Stimulated activated memory B cell treated with anti-CD40 and anti-IgM and Interleukin-4, amounts not matched to agents 10 μg/mL and 1 μg/mL and 100 μg/mL, for 72 hours (primary cell): ENCODE results near the gene MAPKAP1.

Experiments used
- ATAC-seq: fragments of 150-1000 bp; cut with Tn5 transposase; 2 replicates; pipeline ENCODE4 v1.10.0; 2021
- H3K27ac Mint-ChIP-seq: one replicate; pipeline ENCODE4 v1.8.0; 2022; ENCODE audit warnings: mild to moderate bottlenecking, mixed read lengths
- H3K27me3 Mint-ChIP-seq: one replicate; pipeline ENCODE4 v1.8.0; 2022; ENCODE audit warnings: mixed read lengths
- H3K36me3 Mint-ChIP-seq: one replicate; pipeline ENCODE4 v1.8.0; 2022; ENCODE audit warnings: mixed read lengths
- H3K4me1 Mint-ChIP-seq: one replicate; pipeline ENCODE4 v1.8.0; 2022; ENCODE audit warnings: mixed read lengths
- H3K4me3 Mint-ChIP-seq: one replicate; pipeline ENCODE4 v1.8.0; 2022; ENCODE audit warnings: mild to moderate bottlenecking, moderate library complexity, mixed read lengths
- H3K9me3 Mint-ChIP-seq: one replicate; pipeline ENCODE4 v1.8.0; 2022; ENCODE audit warnings: mixed read lengths

The MAPKAP1 gene

GRCh38 chr9:125510980-125511379 lies 196.0 kb downstream of the MAPKAP1 start:
- no peak for ATAC-seq
- peaks cover 30% of the 10 kb centered on the region for H3K36me3 Mint-ChIP-seq
- H3K4me1 Mint-ChIP-seq = peaks cover 12% of the 10 kb centered on the region
- H3K4me3 Mint-ChIP-seq = no peak overlapping the region
- no peaks in the 10 kb centered on the region for H3K9me3 Mint-ChIP-seq
- H3K27me3 Mint-ChIP-seq = no peaks in the 10 kb centered on the region
- H3K27ac Mint-ChIP-seq = no peak overlapping the region

DNA sequence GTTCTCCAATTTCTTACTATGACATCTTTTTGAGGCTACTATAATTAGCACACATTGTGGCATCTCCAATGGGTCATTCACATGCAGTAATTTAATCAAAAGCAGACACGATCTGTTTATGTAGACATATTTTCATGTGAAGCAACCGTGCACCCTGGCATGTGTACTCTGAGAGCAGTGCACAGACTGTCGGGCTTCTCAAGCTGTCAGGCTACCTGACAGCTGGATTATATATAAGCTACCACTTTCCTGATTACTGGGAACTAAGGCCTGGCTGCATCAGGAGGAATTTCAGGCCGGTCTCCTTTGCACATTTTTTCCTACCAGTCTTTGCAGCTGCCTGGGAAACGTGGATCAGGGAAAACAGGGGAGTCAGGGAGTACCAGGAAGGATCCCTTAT lies 197.5 kb downstream of the MAPKAP1 start:
- Mint-ChIP-seq H3K36me3 (peaks cover 42% of the 10 kb centered on the region), H3K9me3 (no peaks in the 10 kb centered on the region), H3K4me3 (no peak overlapping the region), H3K27ac (no peak overlapping the region), H3K4me1 (peaks cover 11% of the 10 kb centered on the region), H3K27me3 (no peaks in the 10 kb centered on the region)
- ATAC-seq = no peak

DNA sequence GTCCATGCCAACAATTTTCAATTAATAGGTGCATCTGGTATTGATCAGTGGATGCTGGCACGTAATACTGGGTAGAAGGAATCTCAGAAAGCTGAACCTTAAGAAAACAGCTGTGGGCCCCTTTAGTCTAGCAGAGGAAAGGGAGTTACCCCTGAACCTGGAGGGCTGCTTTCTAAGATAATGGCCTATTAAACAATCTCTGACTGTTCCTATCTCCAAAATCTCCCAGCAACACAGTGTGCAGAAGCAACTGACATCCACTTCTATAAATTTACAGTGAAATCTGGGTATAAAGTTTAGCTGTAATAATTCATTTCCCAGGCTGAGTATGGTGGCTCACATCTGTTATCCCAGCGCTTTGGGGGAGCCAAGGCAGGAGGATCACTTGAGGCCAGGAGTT lies 198.8 kb downstream of the MAPKAP1 start:
- Mint-ChIP-seq H3K4me3 (no peak overlapping the region), H3K27me3 (no peaks in the 10 kb centered on the region)

DNA sequence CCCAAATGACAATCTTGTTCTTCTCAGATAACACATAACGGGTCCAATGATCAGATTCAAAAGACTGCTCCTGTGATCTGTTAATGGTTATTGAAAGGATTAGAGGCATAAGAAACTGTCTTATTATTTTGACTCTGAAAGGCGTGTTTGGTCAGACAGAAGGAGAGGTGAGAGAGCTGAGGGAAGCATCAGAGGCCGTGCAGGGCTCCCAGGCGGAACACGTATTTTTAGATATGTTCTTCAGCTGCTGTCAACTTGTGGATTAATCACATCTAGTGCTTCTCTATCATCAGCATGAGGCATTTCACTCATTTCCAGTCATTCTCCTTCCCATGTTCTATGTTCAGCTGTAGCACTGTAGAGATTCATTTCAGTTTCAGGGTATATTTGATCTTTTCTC lies 199.8 kb downstream of the MAPKAP1 start:
- no peaks in the 10 kb centered on the region for H3K4me1 Mint-ChIP-seq
- H3K27me3 Mint-ChIP-seq = no peaks in the 10 kb centered on the region
- H3K27ac Mint-ChIP-seq = no peak overlapping the region
- peaks cover 46% of the 10 kb centered on the region for H3K36me3 Mint-ChIP-seq
- ATAC-seq = no peak
- H3K9me3 Mint-ChIP-seq = no peaks in the 10 kb centered on the region
- no peak overlapping the region for H3K4me3 Mint-ChIP-seq

More for the DNA sequence above, 198.8 kb downstream of the MAPKAP1 start:
- no peaks in the 10 kb centered on the region for H3K9me3 Mint-ChIP-seq
- H3K4me1 Mint-ChIP-seq = no peaks in the 10 kb centered on the region
- H3K27ac Mint-ChIP-seq = no peak overlapping the region
- H3K36me3 Mint-ChIP-seq = peaks cover 39% of the 10 kb centered on the region
- ATAC-seq = no peak

- H3K27ac Mint-ChIP-seq = no peak overlapping the region
- no peaks in the 10 kb centered on the region for H3K9me3 Mint-ChIP-seq
- H3K36me3 Mint-ChIP-seq = peaks cover 57% of the 10 kb centered on the region
- H3K4me3 Mint-ChIP-seq = no peak overlapping the region
- no peaks in the 10 kb centered on the region for H3K27me3 Mint-ChIP-seq
- H3K4me1 Mint-ChIP-seq = no peaks in the 10 kb centered on the region
- no peak for ATAC-seq
Observed at GRCh38 chr9:125505988-125506438, 201.0 kb downstream of the MAPKAP1 start.

DNA sequence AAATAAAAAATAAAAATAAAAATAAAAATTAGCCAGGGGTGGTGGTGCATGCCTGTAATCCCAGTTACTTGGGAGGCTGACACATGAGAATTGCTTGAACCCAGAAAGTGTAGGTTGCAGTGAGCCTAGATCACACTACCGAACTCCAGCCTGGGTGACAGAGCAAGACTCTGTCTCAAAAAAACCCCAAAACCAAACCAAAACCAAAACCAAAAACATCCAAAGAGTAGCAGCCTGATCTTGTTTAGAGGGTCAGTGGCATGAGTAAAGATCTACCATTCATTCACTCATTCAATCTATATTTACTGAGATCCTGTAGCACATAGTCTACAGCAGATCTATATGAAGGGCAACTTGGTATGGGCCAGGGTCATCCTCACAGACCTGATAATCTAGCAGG lies 202.4 kb downstream of the MAPKAP1 start:
- H3K4me1 Mint-ChIP-seq = no peaks in the 10 kb centered on the region
- H3K27ac Mint-ChIP-seq = no peak overlapping the region
- no peak overlapping the region for H3K4me3 Mint-ChIP-seq
- H3K27me3 Mint-ChIP-seq = no peaks in the 10 kb centered on the region
- peaks cover 66% of the 10 kb centered on the region for H3K36me3 Mint-ChIP-seq
- ATAC-seq = no peak
- no peaks in the 10 kb centered on the region for H3K9me3 Mint-ChIP-seq

- no peak overlapping the region for H3K27ac Mint-ChIP-seq
- ATAC-seq = no peak
- no peaks in the 10 kb centered on the region for H3K27me3 Mint-ChIP-seq
- H3K4me1 Mint-ChIP-seq = peaks cover 39% of the 10 kb centered on the region
- H3K9me3 Mint-ChIP-seq = no peaks in the 10 kb centered on the region
- no peak overlapping the region for H3K4me3 Mint-ChIP-seq
- H3K36me3 Mint-ChIP-seq = peaks cover 61% of the 10 kb centered on the region
Observed at GRCh38 chr9:125497906-125498305, 209.1 kb downstream of the MAPKAP1 start.

DNA sequence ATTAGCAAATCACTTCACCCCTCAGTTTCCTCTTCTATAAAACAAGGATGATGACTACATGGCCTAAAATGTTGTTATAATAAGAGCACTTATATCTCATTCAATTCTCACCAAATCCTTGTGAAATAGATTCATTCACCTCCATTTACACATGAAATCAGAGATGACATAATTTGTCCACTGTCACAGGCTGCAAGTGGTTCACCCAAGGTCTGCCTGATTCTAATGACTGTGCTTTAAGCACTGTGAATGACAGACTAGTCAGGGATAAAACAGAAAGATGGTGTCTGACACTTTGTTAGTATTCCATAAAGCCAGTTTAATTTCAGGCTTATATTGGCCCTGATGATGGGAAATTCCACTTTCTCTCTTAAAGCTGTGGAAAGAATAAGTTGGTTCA lies 209.5 kb downstream of the MAPKAP1 start:
- Mint-ChIP-seq H3K27me3 (no peaks in the 10 kb centered on the region), H3K36me3 (peaks cover 58% of the 10 kb centered on the region), H3K4me3 (no peak overlapping the region), H3K27ac (no peak overlapping the region), H3K9me3 (no peaks in the 10 kb centered on the region), H3K4me1 (peaks cover 39% of the 10 kb centered on the region)
- ATAC-seq = no peak

DNA sequence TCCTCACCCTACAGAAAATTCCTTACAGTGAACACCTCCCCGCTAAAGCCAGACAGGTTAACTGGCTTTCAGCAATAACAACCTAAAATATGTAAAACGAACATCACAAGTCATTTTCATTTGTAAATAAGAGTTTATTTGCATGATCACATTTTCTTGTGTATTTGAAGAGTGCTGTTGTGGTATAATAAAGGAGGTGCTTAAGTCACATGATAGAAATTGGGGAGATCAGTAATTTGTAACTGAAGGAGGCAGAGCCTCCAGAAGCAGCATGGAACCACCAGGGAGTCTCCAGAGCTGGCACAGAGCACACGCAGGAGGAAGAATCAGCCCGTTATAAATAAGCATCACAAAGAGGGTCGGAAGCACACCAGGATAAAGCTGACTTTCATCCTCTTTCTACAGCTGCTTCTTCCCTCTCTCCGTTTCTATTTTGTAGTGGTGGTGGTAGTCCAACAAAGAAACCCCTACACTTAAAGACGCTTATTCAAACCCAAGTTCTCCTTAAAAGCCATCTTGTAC lies 210.6 kb downstream of the MAPKAP1 start:
- no peaks in the 10 kb centered on the region for H3K9me3 Mint-ChIP-seq
- H3K4me3 Mint-ChIP-seq = no peak overlapping the region
- H3K36me3 Mint-ChIP-seq = peaks cover 51% of the 10 kb centered on the region
- no peaks in the 10 kb centered on the region for H3K27me3 Mint-ChIP-seq
- H3K4me1 Mint-ChIP-seq = peaks cover 39% of the 10 kb centered on the region
- ATAC-seq = no peak
- no peak overlapping the region for H3K27ac Mint-ChIP-seq

DNA sequence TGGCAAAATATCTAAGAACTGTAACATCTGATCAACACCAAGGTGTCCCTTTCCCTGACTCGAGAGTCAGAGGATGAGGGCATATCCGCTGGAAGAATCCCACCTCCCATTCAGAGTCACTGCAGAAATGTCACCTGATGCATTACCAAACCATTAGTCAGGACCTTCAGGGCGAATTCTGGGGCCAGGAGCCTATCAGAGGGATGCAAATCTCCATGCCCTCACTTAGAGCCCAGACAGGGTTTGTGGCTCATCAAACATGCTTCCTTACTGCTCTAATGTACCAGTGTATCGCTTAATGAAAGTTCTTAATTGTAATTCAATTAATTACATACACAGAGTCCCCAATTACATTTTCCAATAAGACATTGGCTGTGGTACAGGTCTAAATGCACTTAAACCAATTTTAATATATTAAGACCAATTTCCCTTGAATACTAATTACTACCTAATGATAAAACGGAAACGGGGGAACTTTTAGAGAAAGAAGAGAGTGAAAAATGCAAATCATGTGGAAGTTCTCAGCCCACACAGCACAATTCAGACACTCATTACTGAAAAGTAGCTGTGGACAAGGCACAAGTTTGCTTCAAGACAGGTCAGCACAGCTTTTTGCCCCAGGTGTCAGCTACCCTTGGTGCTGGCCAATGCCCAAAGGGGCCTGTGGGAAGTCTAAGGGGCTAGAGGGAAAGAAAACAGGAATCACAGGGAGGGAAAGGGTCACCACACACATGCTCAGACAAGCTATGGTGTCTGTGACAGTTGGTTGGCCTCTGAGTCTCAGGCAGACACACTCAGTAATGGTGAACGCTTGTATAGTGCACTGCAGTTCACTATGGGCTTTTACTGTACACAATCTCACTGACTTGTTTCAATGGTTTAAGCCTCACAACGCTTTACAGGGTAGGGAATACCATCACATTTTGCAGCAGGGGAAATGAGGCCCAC lies 211.6 kb downstream of the MAPKAP1 start:
- Mint-ChIP-seq H3K36me3 (peaks cover 41% of the 10 kb centered on the region), H3K4me1 (peaks cover 39% of the 10 kb centered on the region), H3K27ac (peak overlapping the region; percentile 63), H3K27me3 (no peaks in the 10 kb centered on the region), H3K9me3 (no peaks in the 10 kb centered on the region), H3K4me3 (peak overlapping the region; percentile 49)
- peak; percentile 60 for ATAC-seq

GRCh38 chr9:125494653-125494915 lies 212.4 kb downstream of the MAPKAP1 start:
- Mint-ChIP-seq H3K9me3 (no peaks in the 10 kb centered on the region), H3K27ac (no peak overlapping the region), H3K27me3 (no peaks in the 10 kb centered on the region), H3K36me3 (peaks cover 39% of the 10 kb centered on the region), H3K4me3 (no peak overlapping the region), H3K4me1 (peaks cover 39% of the 10 kb centered on the region)
- no peak for ATAC-seq

DNA sequence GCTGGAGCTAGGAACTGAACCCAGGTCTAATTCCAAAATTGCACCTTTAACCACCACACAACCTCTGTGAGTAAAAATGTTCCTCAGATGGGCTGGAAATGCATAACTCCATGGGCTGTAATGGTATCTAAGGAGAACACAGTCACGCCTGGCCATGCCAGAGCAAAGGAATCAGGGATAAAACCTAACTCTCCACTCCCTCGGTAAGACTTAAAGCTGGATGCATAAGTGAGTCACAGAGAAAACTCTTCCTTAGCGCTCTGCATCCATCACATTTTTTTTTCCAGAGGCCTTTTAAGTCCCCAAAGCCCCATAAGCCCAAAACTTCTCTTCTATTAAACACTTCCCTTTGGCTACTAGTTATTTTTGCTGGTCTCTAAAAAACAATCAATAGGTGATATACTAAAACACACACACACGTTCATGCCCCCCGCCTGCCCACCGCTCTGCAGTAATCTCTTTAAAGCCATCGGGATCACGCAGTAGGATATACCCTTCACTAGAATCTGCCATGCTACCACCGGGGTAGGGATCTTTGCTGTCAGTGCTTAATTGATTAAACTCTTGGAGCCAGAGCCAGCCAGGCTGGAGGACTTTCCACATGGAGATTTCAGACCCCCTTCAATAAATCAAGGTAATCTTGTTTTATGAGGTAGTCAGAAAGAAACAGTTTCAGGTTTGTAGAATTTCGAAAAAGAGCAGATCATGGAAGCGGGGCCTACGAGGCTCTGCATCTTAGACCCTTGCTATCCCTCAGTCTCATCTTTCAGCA lies 212.9 kb downstream of the MAPKAP1 start:
- Mint-ChIP-seq H3K4me3 (no peak overlapping the region), H3K27ac (no peak overlapping the region), H3K27me3 (no peaks in the 10 kb centered on the region), H3K36me3 (peaks cover 44% of the 10 kb centered on the region), H3K9me3 (no peaks in the 10 kb centered on the region), H3K4me1 (peaks cover 39% of the 10 kb centered on the region)
- ATAC-seq = no peak

GRCh38 chr9:125493384-125493783 lies 213.6 kb downstream of the MAPKAP1 start:
- Mint-ChIP-seq H3K4me3 (no peak overlapping the region), H3K27me3 (no peaks in the 10 kb centered on the region), H3K4me1 (peaks cover 39% of the 10 kb centered on the region), H3K27ac (no peak overlapping the region), H3K36me3 (peaks cover 41% of the 10 kb centered on the region), H3K9me3 (no peaks in the 10 kb centered on the region)
- no peak for ATAC-seq

GRCh38 chr9:125492719-125493118 lies 214.3 kb downstream of the MAPKAP1 start:
- no peak for ATAC-seq
- H3K4me3 Mint-ChIP-seq = no peak overlapping the region
- H3K9me3 Mint-ChIP-seq = no peaks in the 10 kb centered on the region
- peaks cover 32% of the 10 kb centered on the region for H3K4me1 Mint-ChIP-seq
- H3K27ac Mint-ChIP-seq = no peak overlapping the region
- peaks cover 34% of the 10 kb centered on the region for H3K36me3 Mint-ChIP-seq
- no peaks in the 10 kb centered on the region for H3K27me3 Mint-ChIP-seq

DNA sequence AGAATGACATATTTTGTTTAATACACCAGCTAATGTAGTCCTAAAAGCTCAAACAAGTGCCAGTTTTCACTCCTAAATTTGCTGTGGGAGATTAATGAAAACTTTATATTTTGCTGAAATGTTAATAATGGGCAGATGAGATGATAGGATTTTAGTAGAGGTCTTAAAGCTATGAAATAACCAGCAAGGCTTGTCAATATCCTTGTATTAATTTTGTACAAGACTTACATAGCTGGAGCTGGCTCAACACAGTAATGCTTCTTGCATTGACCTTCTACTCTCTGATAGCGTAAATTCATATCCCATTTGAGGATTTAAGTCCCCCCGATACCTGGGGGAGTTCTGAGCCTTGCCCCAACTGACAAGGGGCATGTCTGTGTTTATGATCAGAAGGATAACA lies 219.2 kb downstream of the MAPKAP1 start:
- ATAC-seq = no peak
- H3K4me1 Mint-ChIP-seq = no peaks in the 10 kb centered on the region
- H3K4me3 Mint-ChIP-seq = no peak overlapping the region
- H3K9me3 Mint-ChIP-seq = no peaks in the 10 kb centered on the region
- H3K27ac Mint-ChIP-seq = no peak overlapping the region
- peaks cover 28% of the 10 kb centered on the region for H3K36me3 Mint-ChIP-seq
- H3K27me3 Mint-ChIP-seq = no peaks in the 10 kb centered on the region
